Measurements from ENCODE around the gene SPCS2.

GRCh38 chr11:74990941-74991340 is 41.9 kb downstream of the SPCS2 start:
- TF ChIP-seq CTCF (IDR thresholded peaks at IDR 0.05; ENCODE audit: low read depth, low read length), result no peak
- TF ChIP-seq MAX (IDR thresholded peaks at IDR 0.05; ENCODE audit: low read depth, low read length), result no peak
- TF ChIP-seq POLR2A (IDR thresholded peaks at IDR 0.05; ENCODE audit: extremely low read depth, insufficient read length), result no peak
- no peak for TF ChIP-seq MYC (IDR thresholded peaks at IDR 0.05; ENCODE audit: low read depth, low read length)

Data from NB4 (cell line).